Mucosa of descending colon (tissue), 3 donors: ENCODE data around the gene VPS51. TPM values are rescaled to one million over a fixed set of nuclear protein-coding genes. Genes with fewer than 3 reads are reported as not detected.

ENCODE experiments used
- ATAC-seq: fragments of 200-7000 bp; cut with Tn5 transposase; one replicate; pipeline ENCODE4 v1.9.1; 2020; ENCODE audit warnings: mild to moderate bottlenecking, moderate library complexity
- DNase-seq, 3 donors: peaks; one replicate each; pipeline ENCODE4 v3.0.0-alpha.2; 2020
- H3K36me3 ChIP-seq: fragments of 200-600 bp; one replicate; pipeline ENCODE4 v1.8.0; 2021; ENCODE audit warnings: low read depth, mild to moderate bottlenecking
- H3K4me1 ChIP-seq: fragments of 200-600 bp; one replicate; pipeline ENCODE4 v1.8.0; 2021; ENCODE audit warnings: low read depth, mild to moderate bottlenecking
- H3K4me3 ChIP-seq: fragments of 200-600 bp; one replicate; pipeline ENCODE4 v1.8.0; 2021; ENCODE audit warnings: mild to moderate bottlenecking
- H3K9me3 ChIP-seq: fragments of 200-600 bp; one replicate; pipeline ENCODE4 v1.8.0; 2021; ENCODE audit warnings: mild to moderate bottlenecking
- CTCF ChIP-seq: fragments of 200-600 bp; IDR thresholded peaks from one replicate; pipeline ENCODE4 v1.8.0; 2022; ENCODE audit warnings: antibody characterized with exemption, mild to moderate bottlenecking
- intact Hi-C, 2 donors: fragments of 100-400 bp; cut with DNase I in 1 of 2; cut with micrococcal nuclease in 1 of 2; formaldehyde crosslinking; loops; one replicate each; pipeline versions ENCODE4 v1.11.0 to v1.11.1; 2022; cut with DNase I, micrococcal nuclease
- total RNA-seq, 3 donors: library from RNA; stranded (reverse); fragmentation: NEBNext Ultra II Directional in 2 of 3; extraction: Animal tissue kit (Norgen Biotek cat#: 25700) in 2 of 3; gene quantifications; one replicate each; pipeline versions ENCODE4 v1.2.1 to v1.2.4, GENCODE V29; 2021 to 2023
- donor health status: DM: no; HTN: no; CAD: no; lungs with moderate emphysema.
- donor health status: DM: no; HTN: no; CAD: no.
- donor health status: DM: no; HTN: yes; CAD: no.

The VPS51 gene
- total RNA-seq, 3 donors from 2014 or later: 149 to 200 (median 156) TPM

- ATAC-seq (no peak), DNase-seq (peak in 1 of 3 donors; percentile 19)
- no peaks in the 10 kb centered on the region for H3K9me3 ChIP-seq
- intact Hi-C loops: no loop called here
- H3K36me3 ChIP-seq: peaks cover 26% of the 10 kb centered on the region
- TF ChIP-seq CTCF: no peak
- no peak overlapping the region for H3K4me3 ChIP-seq
- peaks cover 12% of the 10 kb centered on the region for H3K4me1 ChIP-seq
These were observed 30.7 kb downstream of the VPS51 start for GRCh38 chr11:65126624-65127274.

- DNase-seq (peak in 1 of 3 donors; percentile 16), ATAC-seq (no peak)
- intact Hi-C loops: no loop called here
- TF ChIP-seq CTCF: no peak
- peaks cover 31% of the 10 kb centered on the region for H3K36me3 ChIP-seq
- H3K4me1 ChIP-seq: peaks cover 15% of the 10 kb centered on the region
- H3K4me3 ChIP-seq: no peak overlapping the region
- H3K9me3 ChIP-seq: no peaks in the 10 kb centered on the region
These were observed 31.6 kb downstream of the VPS51 start for GRCh38 chr11:65127473-65128181.

- H3K4me1 ChIP-seq: peaks cover 16% of the 10 kb centered on the region
- DNase-seq: peak in 1 of 3 donors; percentile 18
- H3K36me3 ChIP-seq: peaks cover 31% of the 10 kb centered on the region
- no peak for TF ChIP-seq CTCF
- H3K9me3 ChIP-seq: no peaks in the 10 kb centered on the region
- ATAC-seq: no peak
- H3K4me3 ChIP-seq: no peak overlapping the region
- intact Hi-C loops: no loop called here
These were observed 32.5 kb downstream of the VPS51 start for GRCh38 chr11:65128182-65129145.

GRCh38 chr11:65129649-65130441 lies 33.8 kb downstream of the VPS51 start:
- Histone ChIP-seq H3K4me3 (no peak overlapping the region), H3K9me3 (no peaks in the 10 kb centered on the region), H3K36me3 (peaks cover 31% of the 10 kb centered on the region), H3K4me1 (peaks cover 13% of the 10 kb centered on the region)
- TF ChIP-seq CTCF: no peak
- DNase-seq (peak in 1 of 3 donors; percentile 25), ATAC-seq (no peak)
- intact Hi-C loops: no loop called here
